DND-41 (cell line): ENCODE results near the gene CEP63.
"Not testable (repeated sequence)": the region's sequence is repeated elsewhere in the genome, so short reads cannot be mapped to it uniquely, and the experiment has no call there.

Experiments used
- ATAC-seq: fragments of 200-7000 bp; cut with Tn5 transposase; 3 replicates; pipeline ENCODE4 v1.9.1; 2021; ENCODE audit warnings: low read depth; ENCODE audit not compliant: insufficient read depth
- DNase-seq: peaks from one replicate; pipeline ENCODE4 v3.0.0-alpha.2; 2020
- H2AFZ ChIP-seq: 2 replicates; pipeline ENCODE4 v1.6.0; 2012; ENCODE audit warnings: low read depth, low read length
- H3K27ac ChIP-seq: 2 replicates; pipeline ENCODE4 v1.5.1; 2012; ENCODE audit warnings: low read length, inconsistent platforms
- H3K27me3 ChIP-seq: fragments of 200-600 bp; sonication (generic); 2 replicates; pipeline ENCODE4 v1.6.0; 2012; ENCODE audit warnings: low read length, mild to moderate bottlenecking, inconsistent platforms; ENCODE audit not compliant: insufficient read depth, poor library complexity
- H3K36me3 ChIP-seq: 2 replicates; pipeline ENCODE4 v1.5.1; 2012; ENCODE audit warnings: low read length, inconsistent platforms; ENCODE audit not compliant: insufficient read depth
- H3K4me1 ChIP-seq: 2 replicates; pipeline ENCODE4 v1.5.1; 2012; ENCODE audit warnings: mild to moderate bottlenecking, low read length; ENCODE audit not compliant: insufficient read depth
- H3K4me2 ChIP-seq: 2 replicates; pipeline ENCODE4 v1.6.0; 2012; ENCODE audit warnings: mild to moderate bottlenecking, moderate library complexity, low read length, inconsistent platforms; ENCODE audit not compliant: insufficient read depth
- H3K4me3 ChIP-seq, 2 experiments: fragments of 200-600 bp in 1 of 2; shearing (Covaris generic) in 1 of 2; 2 replicates each; pipeline ENCODE4 v1.5.1; 2012 to 2016; ENCODE audit warnings: inconsistent platforms in 2 of 2, low read length in 2 of 2, mild to moderate bottlenecking in 2 of 2, low read depth in 1 of 2, moderate library complexity in 1 of 2
- H3K79me2 ChIP-seq: 2 replicates; pipeline ENCODE4 v1.6.0; 2012; ENCODE audit warnings: low read length, inconsistent platforms; ENCODE audit not compliant: insufficient read depth
- H3K9ac ChIP-seq: 2 replicates; pipeline ENCODE4 v1.6.0; 2012; ENCODE audit warnings: low read depth, mild to moderate bottlenecking, inconsistent platforms, low read length, moderate library complexity
- H3K9me3 ChIP-seq: 2 replicates; pipeline ENCODE4 v1.5.1; 2012; ENCODE audit warnings: low read length, moderate library complexity, mild to moderate bottlenecking, inconsistent platforms; ENCODE audit not compliant: insufficient read depth, severe bottlenecking
- H4K20me1 ChIP-seq: 2 replicates; pipeline ENCODE4 v1.6.0; 2012; ENCODE audit warnings: low read length; ENCODE audit not compliant: insufficient read depth
- CTCF ChIP-seq: IDR thresholded peaks from 2 replicates; pipeline ENCODE4 v1.5.1; 2012; ENCODE audit warnings: borderline replicate concordance, low read length, moderate library complexity, mild to moderate bottlenecking; ENCODE audit not compliant: poor library complexity, severe bottlenecking; ENCODE audit errors: extremely low read depth
- EZH2 ChIP-seq: IDR thresholded peaks from 3 replicates; pipeline ENCODE4 v1.6.1; 2012; ENCODE audit warnings: borderline replicate concordance, low read depth, mild to moderate bottlenecking, moderate library complexity, low read length, inconsistent platforms; ENCODE audit not compliant: severe bottlenecking

The CEP63 gene

GRCh38 chr3:134543113-134543512 lies 57.3 kb downstream of the CEP63 start:
- Histone ChIP-seq H2AFZ (no peak overlapping the region), H3K27ac (no peak overlapping the region), H3K9ac (no peak overlapping the region), H3K4me2 (no peak overlapping the region), H3K4me1 (no peaks in the 10 kb centered on the region), H3K27me3 (no peaks in the 10 kb centered on the region), H3K79me2 (no peaks in the 10 kb centered on the region), H3K36me3 (peaks cover 30% of the 10 kb centered on the region), H3K9me3 (no peaks in the 10 kb centered on the region), H4K20me1 (no peaks in the 10 kb centered on the region), H3K4me3 (no peak overlapping the region)
- no peak for DNase-seq
- TF ChIP-seq CTCF = no peak
- no peak for TF ChIP-seq EZH2
- ATAC-seq = no peak

GRCh38 chr3:134544316-134544715 lies 58.5 kb downstream of the CEP63 start:
- TF ChIP-seq EZH2 = no peak
- no peak for TF ChIP-seq CTCF
- Histone ChIP-seq H3K9me3 (no peaks in the 10 kb centered on the region), H3K79me2 (no peaks in the 10 kb centered on the region), H3K4me1 (no peaks in the 10 kb centered on the region), H3K9ac (no peak overlapping the region), H3K27ac (no peak overlapping the region), H2AFZ (no peak overlapping the region), H3K4me2 (no peak overlapping the region), H3K27me3 (no peaks in the 10 kb centered on the region), H3K4me3 (no peak overlapping the region), H3K36me3 (peaks cover 35% of the 10 kb centered on the region), H4K20me1 (no peaks in the 10 kb centered on the region)
- DNase-seq (no peak), ATAC-seq (no peak)

GRCh38 chr3:134544783-134545182 lies 58.9 kb downstream of the CEP63 start:
- not testable (repeated sequence) for DNase-seq, H2AFZ ChIP-seq

GRCh38 chr3:134545818-134546217 lies 60.0 kb downstream of the CEP63 start:
- TF ChIP-seq CTCF = no peak
- no peak for TF ChIP-seq EZH2
- peaks cover 50% of the 10 kb centered on the region for H3K36me3 ChIP-seq
- H3K27ac ChIP-seq = no peak overlapping the region
- no peak for ATAC-seq
- H3K9ac ChIP-seq = no peak overlapping the region
- no peak overlapping the region for H3K4me3 ChIP-seq
- no peaks in the 10 kb centered on the region for H4K20me1 ChIP-seq
- H3K9me3 ChIP-seq = no peaks in the 10 kb centered on the region
- no peaks in the 10 kb centered on the region for H3K27me3 ChIP-seq
- no peaks in the 10 kb centered on the region for H3K4me1 ChIP-seq
- H3K4me2 ChIP-seq = no peak overlapping the region
- H2AFZ ChIP-seq = no peak overlapping the region
- no peaks in the 10 kb centered on the region for H3K79me2 ChIP-seq
- DNase-seq = no peak

More at GRCh38 chr3:134544783-134545182, 58.9 kb downstream of the CEP63 start:
- not testable (repeated sequence) for H3K4me2 ChIP-seq, H3K79me2 ChIP-seq, H3K9me3 ChIP-seq, ATAC-seq, H3K9ac ChIP-seq, H4K20me1 ChIP-seq, H3K4me3 ChIP-seq, H3K4me1 ChIP-seq, H3K27me3 ChIP-seq, H3K27ac ChIP-seq
- peaks cover 39% of the 10 kb centered on the region for H3K36me3 ChIP-seq
